PC-3 (cell line): ENCODE data around the gene GPR84. TPM values are rescaled to one million over a fixed set of nuclear protein-coding genes. Genes with fewer than 3 reads are reported as not detected.

Source experiments
- ATAC-seq: fragments of 200-7000 bp; cut with Tn5 transposase; 2 replicates; pipeline ENCODE4 v1.9.1; 2020; ENCODE audit warnings: mild to moderate bottlenecking, moderate library complexity
- BruUV-seq: library from RNA; stranded (reverse); fragments of 400-500 nt; replicated peaks from 2 replicates; lab custom pipeline; 2021; lab: Mats Ljungman, UMichigan
- CTCF ChIA-PET: fragments of 300-600 bp; sonication (Branson Sonifier 250); formaldehyde crosslinking; loops from one replicate; lab custom pipeline; 2022; ENCODE audit warnings: antibody characterized with exemption; lab: Charles Lee
- POLR2A ChIA-PET: fragments of 300-600 bp; sonication (Branson Sonifier 250); formaldehyde crosslinking; loops from one replicate; lab custom pipeline; 2022; ENCODE audit warnings: antibody characterized with exemption; ENCODE audit not compliant: unreplicated experiment; lab: Charles Lee
- DNase-seq: peaks from one replicate; pipeline ENCODE4 v3.0.0-alpha.2; 2015
- H2AFZ ChIP-seq: fragments of 300-600 bp; sonication (generic); 2 replicates; pipeline ENCODE4 v1.6.0; 2016; ENCODE audit warnings: antibody characterized with exemption, low read length
- H3F3A ChIP-seq: fragments of 300-600 bp; sonication (generic); one replicate; pipeline ENCODE4 v1.6.0; 2017; ENCODE audit warnings: antibody characterized with exemption, low read length, control low read depth, mild to moderate bottlenecking; ENCODE audit not compliant: unreplicated experiment
- H3K27ac ChIP-seq: fragments of 300-600 bp; sonication (generic); 2 replicates; pipeline ENCODE4 v1.5.1; 2016; ENCODE audit warnings: mild to moderate bottlenecking, low read length
- H3K27me3 ChIP-seq: fragments of 300-600 bp; sonication (generic); 2 replicates; pipeline ENCODE4 v1.6.1; 2016; ENCODE audit warnings: low read length, mixed read lengths
- H3K36me3 ChIP-seq: fragments of 300-600 bp; sonication (generic); 2 replicates; pipeline ENCODE4 v1.6.1; 2016; ENCODE audit warnings: low read depth, mixed run types, low read length, mixed read lengths
- H3K4me1 ChIP-seq: fragments of 300-600 bp; sonication (generic); 2 replicates; pipeline ENCODE4 v1.5.1; 2016; ENCODE audit warnings: low read length; ENCODE audit not compliant: insufficient read depth
- H3K4me2 ChIP-seq: fragments of 300-600 bp; sonication (generic); 2 replicates; pipeline ENCODE4 v1.6.0; 2016; ENCODE audit warnings: low read length
- H3K4me3 ChIP-seq: fragments of 300-600 bp; sonication (generic); 2 replicates; pipeline ENCODE4 v1.5.1; 2016; ENCODE audit warnings: mild to moderate bottlenecking, low read length, mixed read lengths
- H3K79me2 ChIP-seq: fragments of 300-600 bp; sonication (generic); 2 replicates; pipeline ENCODE4 v1.6.1; 2017; ENCODE audit warnings: low read length, mixed read lengths
- H3K9ac ChIP-seq: fragments of 300-600 bp; sonication (generic); 2 replicates; pipeline ENCODE4 v1.6.0; 2016; ENCODE audit warnings: mild to moderate bottlenecking, low read length
- H3K9me2 ChIP-seq: fragments of 300-600 bp; sonication (generic); replicated peaks from 2 replicates; pipeline ENCODE4 v1.6.1; 2016; ENCODE audit warnings: mixed run types, low read length, mixed read lengths
- H3K9me3 ChIP-seq: fragments of 300-600 bp; sonication (generic); 2 replicates; pipeline ENCODE4 v1.6.1; 2016; ENCODE audit warnings: low read length, mixed read lengths
- H4K20me1 ChIP-seq: fragments of 300-600 bp; sonication (generic); 2 replicates; pipeline ENCODE4 v1.6.1; 2016; ENCODE audit warnings: low read length, mixed read lengths
- EZH2 ChIP-seq: fragments of 300-600 bp; sonication (generic); IDR thresholded peaks from one replicate; pipeline ENCODE4 v1.6.1; 2017; ENCODE audit warnings: antibody characterized with exemption, mild to moderate bottlenecking, low read length; ENCODE audit not compliant: unreplicated experiment
- EZH2phosphoT487 ChIP-seq: fragments of 300-600 bp; sonication (generic); IDR thresholded peaks from 2 replicates; pipeline ENCODE4 v1.6.1; 2018; ENCODE audit warnings: mild to moderate bottlenecking, antibody characterized with exemption, low read length, borderline replicate concordance
- intact Hi-C: fragments of 100-400 bp; cut with micrococcal nuclease; formaldehyde crosslinking; loops from 2 replicates; pipeline ENCODE4 v1.9.0; 2023
- total RNA-seq: library from RNA; depleted of rRNA; stranded (reverse); fragments of >200 nt; gene quantifications from 2 replicates; pipeline ENCODE4 v1.2.3, GENCODE V29; 2014
- TF ChIP-seq, protein P1 (sequence below): fragments of 300-600 bp; sonication (generic); conservative IDR thresholded peaks from 2 replicates; pipeline ENCODE4 v1.5.1; 2017; ENCODE audit warnings: antibody characterized with exemption, low read depth, mild to moderate bottlenecking, low read length

Gene GPR84
- total RNA-seq, 1 experiment from 2014 or later: not detected

DNA sequence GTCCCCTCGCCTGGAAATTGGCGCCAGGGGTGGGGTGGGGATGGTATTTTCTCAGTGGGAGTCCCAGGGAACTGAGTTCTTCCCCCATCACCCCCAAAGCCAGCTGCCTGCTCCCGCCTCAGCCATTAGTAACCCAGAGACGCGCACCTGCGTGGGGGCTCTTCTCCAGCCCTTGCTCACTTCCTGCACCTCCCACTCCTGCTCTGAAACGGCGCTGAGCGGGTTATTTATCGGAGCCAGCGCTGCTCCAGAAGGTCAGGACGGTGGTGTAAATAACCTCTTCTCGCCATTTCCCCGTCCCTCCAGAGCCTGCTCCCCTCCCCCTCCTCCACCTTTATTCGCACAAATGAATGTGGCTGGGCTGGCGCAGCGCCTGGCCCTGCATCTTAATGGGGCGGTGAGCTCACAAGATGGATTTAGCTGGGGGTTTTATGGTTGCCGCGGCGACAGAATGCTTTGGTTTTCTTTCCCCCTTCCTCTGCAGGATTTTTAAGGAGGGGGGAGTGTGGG is 12.2 kb downstream of the GPR84 start:
- Histone ChIP-seq H3K36me3 (peaks cover 32% of the 10 kb centered on the region), H3K9me2 (no peaks in the 10 kb centered on the region), H4K20me1 (no peaks in the 10 kb centered on the region), H3K4me2 (no peak overlapping the region), H3F3A (no peaks in the 10 kb centered on the region), H3K9me3 (no peaks in the 10 kb centered on the region), H3K27ac (no peak overlapping the region), H3K27me3 (no peaks in the 10 kb centered on the region), H3K79me2 (no peaks in the 10 kb centered on the region), H3K4me3 (no peak overlapping the region), H2AFZ (no peak overlapping the region), H3K9ac (no peak overlapping the region), H3K4me1 (no peaks in the 10 kb centered on the region)
- ChIA-PET POLR2A (no interaction called here), CTCF (interaction anchor here (0.5 to 1.2 kb wide), 2 partner anchors 27 to 54 kb away, joined by 3 to 6 read pairs; no protein-coding TSS in a partner anchor)
- no TSS peak for BruUV-seq
- intact Hi-C loops: no loop called here
- TF ChIP-seq, protein P1, sequence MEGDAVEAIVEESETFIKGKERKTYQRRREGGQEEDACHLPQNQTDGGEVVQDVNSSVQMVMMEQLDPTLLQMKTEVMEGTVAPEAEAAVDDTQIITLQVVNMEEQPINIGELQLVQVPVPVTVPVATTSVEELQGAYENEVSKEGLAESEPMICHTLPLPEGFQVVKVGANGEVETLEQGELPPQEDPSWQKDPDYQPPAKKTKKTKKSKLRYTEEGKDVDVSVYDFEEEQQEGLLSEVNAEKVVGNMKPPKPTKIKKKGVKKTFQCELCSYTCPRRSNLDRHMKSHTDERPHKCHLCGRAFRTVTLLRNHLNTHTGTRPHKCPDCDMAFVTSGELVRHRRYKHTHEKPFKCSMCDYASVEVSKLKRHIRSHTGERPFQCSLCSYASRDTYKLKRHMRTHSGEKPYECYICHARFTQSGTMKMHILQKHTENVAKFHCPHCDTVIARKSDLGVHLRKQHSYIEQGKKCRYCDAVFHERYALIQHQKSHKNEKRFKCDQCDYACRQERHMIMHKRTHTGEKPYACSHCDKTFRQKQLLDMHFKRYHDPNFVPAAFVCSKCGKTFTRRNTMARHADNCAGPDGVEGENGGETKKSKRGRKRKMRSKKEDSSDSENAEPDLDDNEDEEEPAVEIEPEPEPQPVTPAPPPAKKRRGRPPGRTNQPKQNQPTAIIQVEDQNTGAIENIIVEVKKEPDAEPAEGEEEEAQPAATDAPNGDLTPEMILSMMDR: no peak
- TF ChIP-seq EZH2 (no peak), EZH2phosphoT487 (no peak)
- ATAC-seq (no peak), DNase-seq (no peak)

DNA sequence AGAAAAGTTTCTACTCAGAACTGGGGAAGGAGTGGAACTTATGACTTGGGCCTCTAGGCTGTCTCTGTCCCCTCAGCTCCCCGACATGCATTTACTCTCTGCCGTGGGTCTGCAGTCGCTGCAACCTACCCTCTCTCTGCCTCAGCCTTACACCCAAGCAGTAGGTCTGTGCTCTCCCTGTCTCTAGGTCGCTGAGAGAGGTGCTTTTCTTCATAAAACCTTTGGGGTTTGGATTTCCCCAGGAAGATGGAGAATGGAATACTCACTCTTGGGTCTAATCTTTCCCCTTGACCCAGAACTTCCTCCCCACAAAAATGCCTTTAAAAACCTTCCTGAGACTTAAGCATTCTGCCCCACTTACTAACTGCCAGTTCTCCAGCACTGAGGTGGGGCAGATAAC is 12.9 kb downstream of the GPR84 start:
- Histone ChIP-seq H3K9ac (no peak overlapping the region), H3K36me3 (peaks cover 36% of the 10 kb centered on the region), H2AFZ (no peak overlapping the region), H4K20me1 (no peaks in the 10 kb centered on the region), H3K9me2 (no peaks in the 10 kb centered on the region), H3K4me1 (no peaks in the 10 kb centered on the region), H3F3A (no peaks in the 10 kb centered on the region), H3K9me3 (no peaks in the 10 kb centered on the region), H3K27ac (no peak overlapping the region), H3K4me3 (no peak overlapping the region), H3K79me2 (no peaks in the 10 kb centered on the region), H3K4me2 (no peak overlapping the region), H3K27me3 (no peaks in the 10 kb centered on the region)
- TF ChIP-seq, protein P1: no peak
- TF ChIP-seq EZH2 (no peak), EZH2phosphoT487 (no peak)
- ChIA-PET CTCF (no interaction called here), POLR2A (no interaction called here)
- DNase-seq (no peak), ATAC-seq (no peak)
- TSS peak; percentile 46 for BruUV-seq
- intact Hi-C loops: no loop called here

DNA sequence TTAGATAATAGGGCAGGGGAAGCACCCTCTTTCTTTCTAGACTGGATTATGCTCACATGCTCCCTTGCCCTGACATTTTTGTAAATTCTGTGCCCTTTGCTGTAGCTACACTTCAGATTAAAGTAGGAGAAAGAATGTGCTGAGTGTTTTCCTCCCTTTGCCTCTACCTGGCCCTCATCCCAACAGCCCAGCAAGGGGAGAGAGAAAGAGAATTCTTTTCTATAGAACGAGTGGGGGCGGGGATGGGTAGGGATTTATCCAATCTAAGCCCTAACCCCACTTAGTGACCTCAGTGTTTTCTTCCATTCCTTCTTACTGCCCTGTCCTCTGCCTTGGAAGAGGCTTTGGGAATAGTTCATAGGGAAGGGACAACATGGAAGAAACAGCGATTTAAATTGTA is 13.5 kb downstream of the GPR84 start:
- Histone ChIP-seq H3K4me2 (no peak overlapping the region), H3K79me2 (no peaks in the 10 kb centered on the region), H3K27me3 (no peaks in the 10 kb centered on the region), H3K36me3 (peaks cover 36% of the 10 kb centered on the region), H3K9me3 (no peaks in the 10 kb centered on the region), H3K4me3 (no peak overlapping the region), H3K4me1 (no peaks in the 10 kb centered on the region), H3K9ac (no peak overlapping the region), H2AFZ (no peak overlapping the region), H3F3A (no peaks in the 10 kb centered on the region), H4K20me1 (no peaks in the 10 kb centered on the region), H3K9me2 (no peaks in the 10 kb centered on the region), H3K27ac (no peak overlapping the region)
- CTCF ChIA-PET: no interaction called here
- ATAC-seq (no peak), DNase-seq (no peak)
- no TSS peak for BruUV-seq
- POLR2A ChIA-PET: no interaction called here
- TF ChIP-seq, protein P1: no peak
- no peak for TF ChIP-seq EZH2phosphoT487
- no peak for TF ChIP-seq EZH2
- intact Hi-C loops: no loop called here
